Fibroblast of lung (primary cell): ENCODE measurements around the gene LSR. TPM values are rescaled to one million over a fixed set of nuclear protein-coding genes. Genes with fewer than 3 reads are reported as not detected.

Source experiments
- DNase-seq, 2 donors: peaks; one replicate each; pipeline versions ENCODE4 v3.0.0 to v3.0.0-alpha.2; 2010; ENCODE audit warnings: low read depth in 2 of 2
- H2AFZ ChIP-seq: 2 replicates; pipeline ENCODE4 v1.5.1; 2012; ENCODE audit warnings: low read length, control low read depth, inconsistent platforms
- H3K27ac ChIP-seq: 2 replicates; pipeline ENCODE4 v1.5.1; 2011; ENCODE audit warnings: low read length, control low read depth; ENCODE audit not compliant: insufficient read depth
- H3K27me3 ChIP-seq: 2 replicates; pipeline ENCODE4 v1.5.1; 2011; ENCODE audit warnings: mild to moderate bottlenecking, low read length; ENCODE audit not compliant: control insufficient read depth, insufficient read depth
- H3K36me3 ChIP-seq: 2 replicates; pipeline ENCODE4 v1.5.1; 2011; ENCODE audit warnings: low read length; ENCODE audit not compliant: control insufficient read depth, insufficient read depth
- H3K4me1 ChIP-seq: 2 replicates; pipeline ENCODE4 v1.5.1; 2011; ENCODE audit warnings: low read length; ENCODE audit not compliant: control insufficient read depth, insufficient read depth; ENCODE audit errors: extremely low read depth
- H3K4me2 ChIP-seq: 2 replicates; pipeline ENCODE4 v1.5.1; 2011; ENCODE audit warnings: low read length, control low read depth; ENCODE audit not compliant: insufficient read depth; ENCODE audit errors: extremely low read depth
- H3K4me3 ChIP-seq, 4 experiments: fragments of 200-600 bp in 1 of 4; sonication (generic) in 1 of 4; replicated peaks in 1 of 4; 2 replicates each; pipeline ENCODE4 v1.5.1; 2011 to 2016; ENCODE audit warnings: low read length in 4 of 4, low read depth in 3 of 4, mild to moderate bottlenecking in 3 of 4, control low read depth in 2 of 4, inconsistent platforms in 1 of 4, mixed read lengths in 1 of 4; ENCODE audit not compliant: insufficient read depth in 1 of 4; ENCODE audit errors: control extremely low read depth in 1 of 4
- H3K79me2 ChIP-seq: 2 replicates; pipeline ENCODE4 v1.5.1; 2012; ENCODE audit warnings: mild to moderate bottlenecking, low read length, inconsistent platforms; ENCODE audit not compliant: control insufficient read depth, insufficient read depth
- H3K9ac ChIP-seq: 2 replicates; pipeline ENCODE4 v1.5.1; 2011; ENCODE audit warnings: mild to moderate bottlenecking, low read length, control low read depth; ENCODE audit not compliant: insufficient read depth
- H3K9me3 ChIP-seq: 2 replicates; pipeline ENCODE4 v1.5.1; 2012; ENCODE audit warnings: low read depth, low read length; ENCODE audit not compliant: control insufficient read depth, insufficient read depth
- H4K20me1 ChIP-seq: 2 replicates; pipeline ENCODE4 v1.5.1; 2011; ENCODE audit warnings: low read length; ENCODE audit not compliant: control insufficient read depth, insufficient read depth; ENCODE audit errors: extremely low read depth
- EZH2 ChIP-seq: IDR thresholded peaks from 2 replicates; pipeline ENCODE4 v1.5.1; 2012; ENCODE audit warnings: low read length, control low read depth, mild to moderate bottlenecking; ENCODE audit errors: missing control alignments
- polyA plus RNA-seq, 2 donors: library from polyadenylated mRNA; depleted of rRNA in 1 of 2; stranded (reverse) in 1 of 2; unstranded in 1 of 2; fragments of >200 nt; gene quantifications; 2 replicates each; pipeline ENCODE4 v1.2.1, GENCODE V29; 2011 to 2012; ENCODE audit warnings: missing spikeins in 1 of 2
- total RNA-seq: library from RNA; depleted of rRNA; stranded (reverse); fragments of >200 nt; gene quantifications from 2 replicates; pipeline ENCODE4 v1.2.1, GENCODE V29; 2014
- TF ChIP-seq, protein P1 (sequence below), 2 donors: IDR thresholded peaks in 1 of 2; conservative IDR thresholded peaks in 1 of 2; 1 replicate in 1 of 2; 2 replicates in 1 of 2; pipeline ENCODE4 v1.5.1; 2011 to 2012; ENCODE audit warnings: low read length in 2 of 2, control low read depth in 1 of 2, inconsistent platforms in 1 of 2, low read depth in 1 of 2, mild to moderate bottlenecking in 1 of 2

Gene LSR
- total and polyA plus RNA-seq, 2 donors (not counting 1 experiment from before 2014, with no cell fraction given): 0.31 to 0.33 TPM

DNA sequence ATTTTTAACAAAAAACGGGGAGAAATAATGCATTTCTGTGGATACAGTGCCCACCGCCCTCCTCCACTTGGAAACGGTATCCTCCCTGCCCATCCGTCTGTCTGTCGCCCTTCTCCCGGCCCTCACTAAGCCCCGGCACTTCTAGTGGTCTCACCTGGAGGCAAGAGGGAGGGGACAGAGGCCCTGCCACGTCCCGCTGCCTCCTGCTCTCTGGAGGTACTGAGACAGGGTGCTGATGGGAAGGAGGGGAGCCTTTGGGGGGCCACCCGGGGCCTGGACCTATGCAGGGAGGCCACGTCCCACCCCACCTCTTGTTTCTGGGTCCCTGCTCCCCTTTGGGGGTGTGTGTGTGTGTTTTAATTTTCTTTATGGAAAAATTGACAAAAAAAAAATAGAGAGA, 30.6 kb downstream of the LSR start:
- Histone ChIP-seq H3K36me3 (peaks cover 7% of the 10 kb centered on the region), H3K79me2 (no peaks in the 10 kb centered on the region), H3K27ac (no peak overlapping the region), H4K20me1 (no peaks in the 10 kb centered on the region), H3K9ac (no peak overlapping the region), H3K4me3 (no peak overlapping the region), H3K27me3 (no peaks in the 10 kb centered on the region), H2AFZ (no peak overlapping the region), H3K4me1 (no peaks in the 10 kb centered on the region), H3K4me2 (no peak overlapping the region), H3K9me3 (no peaks in the 10 kb centered on the region)
- TF ChIP-seq, protein P1, sequence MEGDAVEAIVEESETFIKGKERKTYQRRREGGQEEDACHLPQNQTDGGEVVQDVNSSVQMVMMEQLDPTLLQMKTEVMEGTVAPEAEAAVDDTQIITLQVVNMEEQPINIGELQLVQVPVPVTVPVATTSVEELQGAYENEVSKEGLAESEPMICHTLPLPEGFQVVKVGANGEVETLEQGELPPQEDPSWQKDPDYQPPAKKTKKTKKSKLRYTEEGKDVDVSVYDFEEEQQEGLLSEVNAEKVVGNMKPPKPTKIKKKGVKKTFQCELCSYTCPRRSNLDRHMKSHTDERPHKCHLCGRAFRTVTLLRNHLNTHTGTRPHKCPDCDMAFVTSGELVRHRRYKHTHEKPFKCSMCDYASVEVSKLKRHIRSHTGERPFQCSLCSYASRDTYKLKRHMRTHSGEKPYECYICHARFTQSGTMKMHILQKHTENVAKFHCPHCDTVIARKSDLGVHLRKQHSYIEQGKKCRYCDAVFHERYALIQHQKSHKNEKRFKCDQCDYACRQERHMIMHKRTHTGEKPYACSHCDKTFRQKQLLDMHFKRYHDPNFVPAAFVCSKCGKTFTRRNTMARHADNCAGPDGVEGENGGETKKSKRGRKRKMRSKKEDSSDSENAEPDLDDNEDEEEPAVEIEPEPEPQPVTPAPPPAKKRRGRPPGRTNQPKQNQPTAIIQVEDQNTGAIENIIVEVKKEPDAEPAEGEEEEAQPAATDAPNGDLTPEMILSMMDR (conservative IDR thresholded peaks at IDR 0.05 in 1 of 2, IDR thresholded peaks at IDR 0.05 in 1 of 2; ENCODE audit: low read depth in 1 of 2, low read length in 2 of 2): no peak
- TF ChIP-seq EZH2: no peak
- no peak for DNase-seq

DNA sequence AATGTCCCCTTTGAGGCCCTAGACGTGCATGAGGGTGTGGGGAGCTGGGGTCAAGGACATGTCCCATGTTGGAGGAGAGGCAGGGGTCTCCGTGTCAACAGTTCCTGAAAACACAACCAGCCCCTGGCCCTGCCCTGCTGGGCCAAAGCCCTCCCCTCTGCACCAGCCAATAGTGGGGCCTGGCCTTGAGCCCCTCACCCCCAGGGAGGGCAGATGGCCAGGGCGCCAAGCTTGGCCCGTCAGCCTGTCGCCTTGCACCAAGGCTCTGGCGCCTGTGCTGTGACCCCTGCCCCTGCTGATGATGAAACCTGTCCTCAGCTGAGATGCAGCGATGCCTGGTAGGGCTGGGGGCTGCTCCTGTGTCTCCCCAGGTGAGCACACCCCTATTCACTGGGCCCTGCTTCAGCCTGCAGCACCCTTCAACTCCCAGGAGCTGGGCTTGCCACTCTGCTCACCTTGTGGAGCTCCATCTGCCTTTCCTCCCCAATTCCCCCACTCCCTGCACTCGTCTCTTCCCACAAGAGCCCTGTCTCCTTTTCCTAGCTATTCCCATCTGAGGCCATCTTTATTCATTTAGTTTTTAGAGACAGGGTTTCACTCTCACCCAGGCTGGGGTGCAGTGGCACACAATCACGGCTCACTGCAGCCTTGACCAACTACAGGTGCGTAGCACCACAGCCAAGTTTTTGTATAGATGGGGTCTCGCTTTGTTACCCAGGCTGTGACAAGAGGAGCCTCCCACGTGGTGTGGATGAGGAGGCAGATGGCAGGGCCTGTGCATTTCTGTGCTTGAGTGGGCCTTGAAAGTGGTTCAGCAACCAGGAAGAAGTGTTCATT, 31.4 kb downstream of the LSR start:
- H3K9ac ChIP-seq: no peak overlapping the region
- TF ChIP-seq, protein P1 (conservative IDR thresholded peaks at IDR 0.05 in 1 of 2, IDR thresholded peaks at IDR 0.05 in 1 of 2; ENCODE audit: low read depth in 1 of 2, low read length in 2 of 2): no peak
- TF ChIP-seq EZH2: no peak
- H3K4me1 ChIP-seq: no peaks in the 10 kb centered on the region
- no peaks in the 10 kb centered on the region for H4K20me1 ChIP-seq
- DNase-seq: no peak
- no peak overlapping the region for H3K4me3 ChIP-seq
- peaks cover 7% of the 10 kb centered on the region for H3K36me3 ChIP-seq
- no peak overlapping the region for H3K27ac ChIP-seq
- H3K79me2 ChIP-seq: no peaks in the 10 kb centered on the region
- no peak overlapping the region for H3K4me2 ChIP-seq
- no peaks in the 10 kb centered on the region for H3K27me3 ChIP-seq
- no peak overlapping the region for H2AFZ ChIP-seq
- no peaks in the 10 kb centered on the region for H3K9me3 ChIP-seq

DNA sequence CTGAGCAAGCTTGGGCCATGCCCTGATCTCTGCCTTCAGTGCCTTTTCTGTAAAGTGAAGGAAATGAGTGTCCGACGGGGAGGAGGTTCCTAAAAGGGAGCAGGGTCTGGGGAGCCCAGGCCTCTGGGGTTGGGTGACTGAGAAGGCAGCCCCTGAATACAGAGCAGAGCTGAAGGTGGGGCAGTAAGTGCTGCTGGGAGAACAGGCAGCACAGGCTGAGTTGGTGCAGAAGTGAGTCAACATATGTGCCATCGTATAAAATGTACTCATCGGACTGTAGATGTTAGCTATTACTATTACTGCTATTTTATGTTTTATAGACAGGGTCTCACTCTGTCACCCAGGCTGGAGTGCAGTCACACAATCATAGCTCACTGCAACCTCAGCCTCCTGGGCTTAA, 32.5 kb downstream of the LSR start:
- peaks cover 7% of the 10 kb centered on the region for H3K36me3 ChIP-seq
- H2AFZ ChIP-seq: no peak overlapping the region
- DNase-seq: no peak
- no peak overlapping the region for H3K4me2 ChIP-seq
- no peaks in the 10 kb centered on the region for H3K27me3 ChIP-seq
- H4K20me1 ChIP-seq: no peaks in the 10 kb centered on the region
- no peaks in the 10 kb centered on the region for H3K79me2 ChIP-seq
- H3K9ac ChIP-seq: no peak overlapping the region
- TF ChIP-seq, protein P1 (conservative IDR thresholded peaks at IDR 0.05 in 1 of 2, IDR thresholded peaks at IDR 0.05 in 1 of 2; ENCODE audit: low read depth in 1 of 2, low read length in 2 of 2): no peak
- TF ChIP-seq EZH2: no peak
- no peak overlapping the region for H3K27ac ChIP-seq
- H3K4me1 ChIP-seq: no peaks in the 10 kb centered on the region
- no peak overlapping the region for H3K4me3 ChIP-seq
- H3K9me3 ChIP-seq: no peaks in the 10 kb centered on the region
